ENCODE results near the gene SLC29A4.

SLC29A4 gene

GRCh38 chr7:5296611-5297226, 14.0 kb downstream of the SLC29A4 start:
- peak; percentile 75 for DNase-seq (ENCODE audit: low spot score)
- no peak overlapping the region for H2BK5ac ChIP-seq (ENCODE audit: low read length)
- H2BK15ac ChIP-seq (ENCODE audit: low read length), result no peak overlapping the region
- peak overlapping the region; percentile 57 for H3K4me2 ChIP-seq (ENCODE audit: insufficient read depth, low read length, poor library complexity, severe bottlenecking)
- H3K9me3 ChIP-seq (replicated peaks in 1 of 2; ENCODE audit: control insufficient read depth in 2 of 2, insufficient read depth in 1 of 2, low read depth in 1 of 2, low read length in 2 of 2), result peaks cover 2 to 6% of the 10 kb centered on the region in 2 donors
- no peak overlapping the region for H3K23ac ChIP-seq (ENCODE audit: low read depth, low read length, poor library complexity)
- H3K14ac ChIP-seq (ENCODE audit: low read length), result peak overlapping the region; percentile 47
- H2AK5ac ChIP-seq (ENCODE audit: low read depth, low read length), result peak overlapping the region; percentile 8
- H4K91ac ChIP-seq (ENCODE audit: low read depth, low read length, poor library complexity), result no peak overlapping the region
- H4K8ac ChIP-seq (ENCODE audit: low read depth, low read length), result no peak overlapping the region
- H3K79me1 ChIP-seq (ENCODE audit: low read depth, low read length), result peaks cover 1% of the 10 kb centered on the region
- H3K4ac ChIP-seq (ENCODE audit: low read length), result no peak overlapping the region
- H3K27ac ChIP-seq (replicated peaks; ENCODE audit: low read length), result no peak overlapping the region
- H2BK120ac ChIP-seq (ENCODE audit: low read depth, low read length), result no peak overlapping the region
- H3K4me1 ChIP-seq (ENCODE audit: control insufficient read depth in 2 of 2, insufficient read depth in 1 of 2, low read depth in 1 of 2, low read length in 2 of 2), result peaks cover 0 to 10% of the 10 kb centered on the region in 2 donors
- H3K36me3 ChIP-seq (replicated peaks in 1 of 2; ENCODE audit: control insufficient read depth in 2 of 2, insufficient read depth in 2 of 2, low read length in 2 of 2), result peaks cover 10 to 63% of the 10 kb centered on the region in 2 donors
- H3K18ac ChIP-seq (ENCODE audit: low read length), result peak overlapping the region; percentile 87
- no peak overlapping the region for H2BK12ac ChIP-seq (ENCODE audit: low read length)
- peak overlapping the region in 1 of 2 donors; percentile 53 for H3K4me3 ChIP-seq (ENCODE audit: low read length in 2 of 2)
- no peak overlapping the region for H2AFZ ChIP-seq (ENCODE audit: low read length)
- peak overlapping the region; percentile 86 for H3K9ac ChIP-seq (ENCODE audit: low read depth, low read length, poor library complexity)
- WGBS, 2 donors (ENCODE audit: extremely low coverage in 2 of 2, insufficient read length in 2 of 2, insufficient replicate concordance in 1 of 2), result no CpG with 5 or more reads among the region's 48 CpGs
- peaks cover 0 to 2% (median 0%) of the 10 kb centered on the region in 3 experiments for H3K27me3 ChIP-seq (ENCODE audit: control insufficient read depth in 3 of 3, insufficient read depth in 3 of 3, low read depth in 1 of 3, low read length in 3 of 3)

GRCh38 chr7:5300366-5300765, 17.6 kb downstream of the SLC29A4 start:
- H3K14ac ChIP-seq (ENCODE audit: low read length), result peak overlapping the region; percentile 21
- no peak overlapping the region for H2AK5ac ChIP-seq (ENCODE audit: low read depth, low read length)
- no peak overlapping the region for H3K4me2 ChIP-seq (ENCODE audit: insufficient read depth, low read length, poor library complexity, severe bottlenecking)
- no peak overlapping the region for H3K4ac ChIP-seq (ENCODE audit: low read length)
- no peak overlapping the region for H2BK15ac ChIP-seq (ENCODE audit: low read length)
- H2BK5ac ChIP-seq (ENCODE audit: low read length), result peak overlapping the region; percentile 5
- peaks cover 0 to 10% of the 10 kb centered on the region in 2 donors for H3K4me1 ChIP-seq (ENCODE audit: control insufficient read depth in 2 of 2, insufficient read depth in 1 of 2, low read depth in 1 of 2, low read length in 2 of 2)
- peak overlapping the region; percentile 38 for H3K18ac ChIP-seq (ENCODE audit: low read length)
- DNase-seq (ENCODE audit: low spot score), result no peak
- no peak overlapping the region for H4K91ac ChIP-seq (ENCODE audit: low read depth, low read length, poor library complexity)
- H3K9me3 ChIP-seq (replicated peaks in 1 of 2; ENCODE audit: control insufficient read depth in 2 of 2, insufficient read depth in 1 of 2, low read depth in 1 of 2, low read length in 2 of 2), result no peaks in the 10 kb centered on the region
- no peak overlapping the region for H3K9ac ChIP-seq (ENCODE audit: low read depth, low read length, poor library complexity)
- no peak overlapping the region for H4K8ac ChIP-seq (ENCODE audit: low read depth, low read length)
- no peak overlapping the region for H2AFZ ChIP-seq (ENCODE audit: low read length)
- no peak overlapping the region for H3K27ac ChIP-seq (replicated peaks; ENCODE audit: low read length)
- peak overlapping the region; percentile 91 for H3K23ac ChIP-seq (ENCODE audit: low read depth, low read length, poor library complexity)
- H3K27me3 ChIP-seq (ENCODE audit: control insufficient read depth in 3 of 3, insufficient read depth in 3 of 3, low read depth in 1 of 3, low read length in 3 of 3), result peaks cover 0 to 2% (median 0%) of the 10 kb centered on the region in 3 experiments
- no CpG with 5 or more reads among the region's 24 CpGs for WGBS, 2 donors (ENCODE audit: extremely low coverage in 2 of 2, insufficient read length in 2 of 2, insufficient replicate concordance in 1 of 2)
- H2BK120ac ChIP-seq (ENCODE audit: low read depth, low read length), result no peak overlapping the region
- no peak overlapping the region for H2BK12ac ChIP-seq (ENCODE audit: low read length)
- no peak overlapping the region for H3K4me3 ChIP-seq (ENCODE audit: low read length in 2 of 2)
- peaks cover 2 to 53% of the 10 kb centered on the region in 2 donors for H3K36me3 ChIP-seq (replicated peaks in 1 of 2; ENCODE audit: control insufficient read depth in 2 of 2, insufficient read depth in 2 of 2, low read length in 2 of 2)
- peaks cover 1% of the 10 kb centered on the region for H3K79me1 ChIP-seq (ENCODE audit: low read depth, low read length)

GRCh38 chr7:5302577-5302976, 19.8 kb downstream of the SLC29A4 start:
- Histone ChIP-seq H3K27ac (replicated peaks; ENCODE audit: low read length) (no peak overlapping the region), H2BK15ac (ENCODE audit: low read length) (no peak overlapping the region), H3K18ac (ENCODE audit: low read length) (no peak overlapping the region), H3K4me1 (ENCODE audit: control insufficient read depth in 2 of 2, insufficient read depth in 1 of 2, low read depth in 1 of 2, low read length in 2 of 2) (no peaks in the 10 kb centered on the region), H3K27me3 (ENCODE audit: control insufficient read depth in 3 of 3, insufficient read depth in 3 of 3, low read depth in 1 of 3, low read length in 3 of 3) (no peaks in the 10 kb centered on the region), H3K79me1 (ENCODE audit: low read depth, low read length) (peaks cover 1% of the 10 kb centered on the region), H4K91ac (ENCODE audit: low read depth, low read length, poor library complexity) (no peak overlapping the region), H3K4ac (ENCODE audit: low read length) (no peak overlapping the region), H3K9me3 (replicated peaks in 1 of 2; ENCODE audit: control insufficient read depth in 2 of 2, insufficient read depth in 1 of 2, low read depth in 1 of 2, low read length in 2 of 2) (no peaks in the 10 kb centered on the region), H3K14ac (ENCODE audit: low read length) (no peak overlapping the region), H3K23ac (ENCODE audit: low read depth, low read length, poor library complexity) (no peak overlapping the region), H3K4me3 (ENCODE audit: low read length in 2 of 2) (no peak overlapping the region), H3K4me2 (ENCODE audit: insufficient read depth, low read length, poor library complexity, severe bottlenecking) (no peak overlapping the region), H3K9ac (ENCODE audit: low read depth, low read length, poor library complexity) (no peak overlapping the region), H2BK5ac (ENCODE audit: low read length) (no peak overlapping the region), H2AK5ac (ENCODE audit: low read depth, low read length) (no peak overlapping the region), H2BK12ac (ENCODE audit: low read length) (no peak overlapping the region), H3K36me3 (replicated peaks in 1 of 2; ENCODE audit: control insufficient read depth in 2 of 2, insufficient read depth in 2 of 2, low read length in 2 of 2) (peaks cover 4 to 57% of the 10 kb centered on the region in 2 donors), H4K8ac (ENCODE audit: low read depth, low read length) (no peak overlapping the region), H2BK120ac (ENCODE audit: low read depth, low read length) (no peak overlapping the region), H2AFZ (ENCODE audit: low read length) (no peak overlapping the region)
- WGBS, 2 donors (ENCODE audit: extremely low coverage in 2 of 2, insufficient read length in 2 of 2, insufficient replicate concordance in 1 of 2), result no CpG with 5 or more reads among the region's 25 CpGs
- DNase-seq (ENCODE audit: low spot score), result no peak

GRCh38 chr7:5303061-5303460, 20.3 kb downstream of the SLC29A4 start:
- Histone ChIP-seq H2BK120ac (ENCODE audit: low read depth, low read length) (no peak overlapping the region), H4K8ac (ENCODE audit: low read depth, low read length) (peak overlapping the region; percentile 43), H2BK5ac (ENCODE audit: low read length) (no peak overlapping the region), H3K36me3 (replicated peaks in 1 of 2; ENCODE audit: control insufficient read depth in 2 of 2, insufficient read depth in 2 of 2, low read length in 2 of 2) (peaks cover 9 to 58% of the 10 kb centered on the region in 2 donors), H3K4me1 (ENCODE audit: control insufficient read depth in 2 of 2, insufficient read depth in 1 of 2, low read depth in 1 of 2, low read length in 2 of 2) (no peaks in the 10 kb centered on the region), H4K91ac (ENCODE audit: low read depth, low read length, poor library complexity) (no peak overlapping the region), H3K27me3 (ENCODE audit: control insufficient read depth in 3 of 3, insufficient read depth in 3 of 3, low read depth in 1 of 3, low read length in 3 of 3) (no peaks in the 10 kb centered on the region), H2BK15ac (ENCODE audit: low read length) (no peak overlapping the region), H3K9ac (ENCODE audit: low read depth, low read length, poor library complexity) (no peak overlapping the region), H2BK12ac (ENCODE audit: low read length) (no peak overlapping the region), H3K18ac (ENCODE audit: low read length) (no peak overlapping the region), H3K27ac (replicated peaks; ENCODE audit: low read length) (no peak overlapping the region), H3K14ac (ENCODE audit: low read length) (no peak overlapping the region), H3K9me3 (replicated peaks in 1 of 2; ENCODE audit: control insufficient read depth in 2 of 2, insufficient read depth in 1 of 2, low read depth in 1 of 2, low read length in 2 of 2) (no peaks in the 10 kb centered on the region), H3K23ac (ENCODE audit: low read depth, low read length, poor library complexity) (no peak overlapping the region), H2AK5ac (ENCODE audit: low read depth, low read length) (no peak overlapping the region), H3K79me1 (ENCODE audit: low read depth, low read length) (peaks cover 1% of the 10 kb centered on the region), H3K4ac (ENCODE audit: low read length) (no peak overlapping the region), H2AFZ (ENCODE audit: low read length) (no peak overlapping the region), H3K4me3 (ENCODE audit: low read length in 2 of 2) (no peak overlapping the region), H3K4me2 (ENCODE audit: insufficient read depth, low read length, poor library complexity, severe bottlenecking) (no peak overlapping the region)
- no peak for DNase-seq (ENCODE audit: low spot score)
- WGBS, 2 donors (ENCODE audit: extremely low coverage in 2 of 2, insufficient read length in 2 of 2, insufficient replicate concordance in 1 of 2), result no CpG with 5 or more reads among the region's 18 CpGs
